NCI-H1417 treated with DMSO at 0.1 percent for 48 hours (cell line): ENCODE results near the gene STX12.
A peak's percentile ranks its signal among the peaks of the same experiment; 100 is the strongest.
"Not testable (repeated sequence)": the region's sequence is repeated elsewhere in the genome, so short reads cannot be mapped to it uniquely, and the experiment has no call there.

ENCODE experiments used
- DNase-seq: peaks from one replicate; lab custom pipeline; 2025; lab: John Stamatoyannopoulos, UW

Gene STX12

GRCh38 chr1:27830621-27831440 is 57.8 kb downstream of the STX12 start, which contains the start of gene PPP1R8:
Gene PPP1R8, plus strand, starts transcription at chr1:27830782. Its CDS starts 54 bp downstream, at chr1:27830836.
- DNase-seq: peak; percentile 85

DNA sequence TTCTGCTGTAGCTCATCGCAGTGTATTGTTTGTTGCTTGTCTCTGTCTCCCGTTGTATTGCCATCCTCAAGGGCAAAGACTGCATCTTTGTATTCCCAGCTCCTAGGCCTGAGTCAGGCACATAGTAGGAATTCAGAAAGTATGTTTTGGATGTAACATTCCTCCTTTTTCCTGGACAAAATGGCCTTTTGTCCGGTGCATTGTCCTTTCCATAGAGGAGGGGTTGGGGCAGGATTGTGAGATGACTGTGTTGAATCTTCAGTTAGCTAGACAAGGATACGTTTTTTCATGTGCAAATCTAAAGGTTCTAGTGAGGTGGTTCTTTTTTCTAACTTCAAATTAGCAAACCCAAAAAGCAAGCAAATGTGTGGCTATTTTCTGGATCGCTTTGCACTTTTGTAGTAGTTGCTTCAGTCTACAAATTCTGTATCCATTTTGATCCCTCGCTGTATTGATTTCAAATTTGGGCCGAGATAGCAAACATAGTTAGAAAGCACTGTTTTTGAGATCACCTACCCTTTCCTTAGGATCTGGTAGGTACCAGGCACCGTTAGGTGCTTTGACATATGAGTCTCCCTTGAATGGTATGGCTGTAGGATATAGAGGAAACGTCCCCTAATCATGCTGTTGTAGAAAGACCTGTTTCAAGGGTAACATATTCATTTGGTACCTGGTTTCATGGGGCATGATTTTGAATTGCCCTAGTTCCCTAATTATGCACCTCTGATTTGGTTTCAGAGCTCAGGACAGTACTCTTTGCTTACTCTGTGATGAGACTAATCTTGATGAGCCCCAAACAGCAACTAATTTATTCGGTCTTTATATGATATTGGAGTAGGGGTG is 58.8 kb downstream of the STX12 start:
- no peak for DNase-seq

- DNase-seq: no peak
These were observed 59.7 kb downstream of the STX12 start for GRCh38 chr1:27832762-27833161.

GRCh38 chr1:27833470-27833869 is 60.5 kb downstream of the STX12 start:
- no peak for DNase-seq

- no peak for DNase-seq
These were observed 62.0 kb downstream of the STX12 start for GRCh38 chr1:27835046-27835445.

DNA sequence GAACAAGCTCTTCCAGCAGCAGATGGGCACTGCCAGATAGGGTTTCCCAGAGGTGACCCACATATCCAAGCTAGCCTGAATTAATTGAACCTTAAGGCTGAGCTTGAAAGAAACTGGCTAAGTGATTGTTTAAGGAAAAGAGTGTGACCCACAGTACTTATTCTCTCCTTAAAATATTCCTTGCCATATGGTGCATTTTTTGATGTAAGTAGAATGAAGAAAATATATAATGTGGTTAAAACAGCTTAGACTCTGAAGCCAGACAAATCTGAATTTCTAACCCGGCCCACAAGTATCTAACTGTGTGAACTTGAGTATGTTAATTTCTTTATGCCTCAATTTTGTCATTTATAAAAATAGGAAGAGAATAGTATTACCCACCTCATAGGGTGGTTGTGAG is 62.5 kb downstream of the STX12 start:
- DNase-seq: no peak

DNA sequence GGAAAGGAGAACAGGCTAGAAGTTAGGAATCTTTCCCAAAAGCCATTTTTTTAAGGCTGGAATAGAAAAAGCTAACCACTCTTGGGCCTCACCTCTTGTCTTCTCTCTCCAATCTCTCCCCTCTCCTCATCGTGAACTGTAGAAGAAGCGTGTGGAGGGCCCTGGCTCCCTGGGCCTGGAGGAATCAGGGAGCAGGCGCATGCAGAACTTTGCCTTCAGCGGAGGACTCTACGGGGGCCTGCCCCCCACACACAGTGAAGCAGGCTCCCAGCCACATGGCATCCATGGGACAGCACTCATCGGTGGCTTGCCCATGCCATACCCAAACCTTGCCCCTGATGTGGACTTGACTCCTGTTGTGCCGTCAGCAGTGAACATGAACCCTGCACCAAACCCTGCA is 76.9 kb downstream of the STX12 start:
- no peak for DNase-seq

DNA sequence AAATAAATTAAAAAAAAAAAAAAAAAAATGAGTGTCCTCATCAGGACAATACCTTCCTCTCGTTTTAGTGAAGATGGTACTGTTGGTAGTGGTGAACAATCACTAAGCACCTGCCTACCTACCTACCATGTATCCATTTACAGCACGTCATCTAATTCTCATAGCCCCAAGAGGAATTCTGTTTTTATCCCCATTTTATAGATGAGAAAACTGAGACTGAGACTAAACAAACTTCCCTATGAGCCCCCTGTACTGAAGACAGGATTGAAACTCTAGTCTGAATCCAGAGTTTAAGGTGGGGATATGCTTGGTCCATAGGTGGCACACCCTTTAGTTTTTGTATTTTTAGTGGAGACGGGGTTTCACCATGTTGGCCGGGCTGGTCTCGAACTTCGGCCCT is 82.1 kb downstream of the STX12 start:
- no peak for DNase-seq

DNA sequence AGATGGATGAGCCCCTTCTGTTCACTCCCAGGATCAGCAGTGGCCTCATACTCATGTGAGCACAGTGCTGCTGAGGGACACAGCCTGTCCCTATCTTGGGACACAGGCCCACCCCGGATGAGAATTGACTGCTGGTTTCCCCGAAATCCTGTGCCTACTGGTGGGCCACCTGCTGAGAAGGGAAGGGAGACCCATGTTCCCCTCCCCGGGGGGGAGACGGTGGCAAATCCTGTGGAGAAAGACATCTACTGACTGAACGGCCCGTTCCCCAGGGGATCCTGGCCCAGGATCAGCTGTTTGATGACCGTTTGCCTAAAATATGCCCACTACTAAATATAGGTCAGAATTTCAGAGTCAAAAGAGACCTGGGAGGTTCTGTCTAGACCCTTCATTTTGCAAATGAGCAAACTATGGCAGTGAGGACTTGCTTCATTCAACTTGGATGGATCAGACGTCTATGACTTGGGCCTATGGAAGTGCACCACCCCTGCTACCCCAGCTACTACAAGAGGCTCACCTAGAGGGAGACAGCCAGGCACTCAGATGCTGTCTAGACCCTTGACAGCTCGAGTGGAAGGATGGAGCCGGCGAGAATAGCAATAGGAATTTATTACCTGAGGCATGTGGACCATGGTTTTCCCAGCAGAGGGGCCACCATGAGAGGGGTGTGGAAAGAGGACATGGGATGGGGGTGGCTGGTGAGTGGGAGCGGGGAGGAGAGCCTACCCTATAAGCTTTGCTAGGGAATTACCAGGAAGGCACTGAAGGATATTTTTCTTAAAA is 83.7 kb downstream of the STX12 start:
- DNase-seq: no peak

GRCh38 chr1:27857552-27857951 is 84.5 kb downstream of the STX12 start:
- DNase-seq: not testable (repeated sequence)

- no peak for DNase-seq
These were observed 85.3 kb downstream of the STX12 start for GRCh38 chr1:27858072-27858948.

DNA sequence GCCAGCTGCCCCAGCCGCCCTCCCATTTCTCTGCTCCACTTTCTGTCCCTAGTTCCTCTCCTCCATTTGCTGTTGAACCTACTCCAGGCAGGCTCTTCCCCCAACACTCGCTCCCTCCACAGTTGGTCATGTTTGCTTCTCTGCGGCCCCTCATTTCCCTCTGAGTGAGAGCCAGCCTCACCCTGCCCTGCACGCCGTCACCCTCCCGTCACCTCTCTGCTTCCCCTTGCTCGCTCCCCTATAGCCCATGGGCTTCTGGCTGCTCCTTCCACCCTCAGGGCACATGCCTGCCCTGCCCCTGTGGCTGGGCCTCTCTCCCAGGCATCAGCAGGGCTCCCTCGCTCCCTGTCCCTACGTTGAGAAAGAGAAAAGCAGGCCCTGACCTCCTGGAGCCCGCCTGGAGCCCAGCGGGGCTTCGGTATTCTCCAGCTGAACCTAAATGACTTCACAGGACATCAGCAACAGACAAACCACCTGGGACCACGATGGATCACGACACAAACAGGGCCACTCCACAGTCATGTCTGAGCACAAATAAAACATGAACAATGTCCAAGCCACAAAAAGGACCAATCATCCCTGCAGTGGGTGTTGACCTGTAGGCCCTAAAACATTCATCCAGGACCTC is 86.0 kb downstream of the STX12 start:
- DNase-seq: no peak

GRCh38 chr1:27861436-27861835 is 88.4 kb downstream of the STX12 start:
- no peak for DNase-seq

DNA sequence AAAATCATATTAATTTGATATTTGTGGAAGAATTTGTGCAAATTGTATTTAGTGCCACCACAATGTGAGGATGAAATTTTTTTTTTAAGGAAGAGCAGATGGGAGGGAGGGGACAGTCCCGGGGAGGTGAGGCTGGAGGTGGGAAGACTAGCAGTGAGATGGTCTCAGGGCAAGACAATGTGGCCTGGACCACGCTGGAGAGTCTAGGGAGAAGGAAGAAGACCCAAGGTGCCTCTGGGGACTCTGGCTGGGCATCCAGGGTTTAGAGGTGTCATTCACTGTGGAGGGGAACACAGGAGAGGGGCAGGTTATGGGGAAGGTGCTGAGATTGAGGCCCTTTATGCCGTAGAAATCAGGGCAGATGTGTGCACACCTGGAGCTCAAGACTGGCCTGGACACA is 89.0 kb downstream of the STX12 start:
- DNase-seq: no peak

- no peak for DNase-seq
These were observed 89.9 kb downstream of the STX12 start for GRCh38 chr1:27862671-27863537.

GRCh38 chr1:27863538-27863915 is 90.5 kb downstream of the STX12 start:
- DNase-seq: no peak

DNA sequence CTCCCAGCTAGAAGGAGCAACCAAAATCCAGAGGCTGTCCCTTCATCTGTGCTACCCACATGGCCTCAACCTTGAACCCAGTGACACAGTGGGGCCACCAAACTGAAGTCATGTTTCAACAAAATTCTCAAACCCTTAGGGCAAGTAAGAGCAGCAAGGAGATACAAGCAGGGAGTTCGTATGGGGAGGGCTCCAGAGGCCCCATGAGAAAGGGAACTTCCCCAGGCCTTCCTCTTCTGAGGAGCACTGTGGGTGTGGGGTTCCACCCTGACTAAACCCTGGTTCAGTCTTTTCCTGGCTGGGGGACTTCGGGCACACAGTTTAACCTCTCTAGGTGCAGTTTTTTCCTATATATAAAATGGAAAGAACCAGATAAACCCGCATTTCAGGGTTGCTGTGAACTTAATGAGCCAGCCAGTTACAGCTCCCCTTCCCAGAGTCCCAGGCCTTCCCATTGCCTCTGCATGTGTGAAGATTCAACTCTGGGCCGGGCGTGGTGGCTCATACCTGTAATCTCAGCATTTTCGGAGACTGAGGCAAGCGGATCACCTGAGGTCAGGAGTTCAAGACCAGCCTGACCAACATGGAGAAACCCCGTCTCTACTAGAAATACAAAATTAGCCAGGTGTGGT is 91.4 kb downstream of the STX12 start:
- DNase-seq: no peak

DNA sequence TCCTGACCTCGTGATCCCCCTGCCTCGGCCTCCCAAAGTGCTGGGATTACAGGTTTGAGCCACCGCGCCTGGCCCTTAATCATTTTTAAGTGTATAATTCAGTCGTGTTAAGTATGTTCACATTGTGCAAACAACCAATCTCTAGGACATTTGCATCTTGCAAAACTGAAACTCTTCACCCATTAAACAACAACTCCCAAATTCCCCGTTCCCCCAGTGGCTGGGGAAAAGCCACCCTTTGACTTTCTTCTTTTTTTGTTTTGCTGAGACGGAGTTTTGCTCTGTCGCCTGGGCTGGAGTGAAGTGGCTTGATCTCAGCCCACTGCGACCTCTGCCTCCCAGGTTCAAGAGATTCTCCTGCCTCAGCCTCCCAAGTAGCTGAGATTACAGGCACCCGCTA is 92.8 kb downstream of the STX12 start:
- no peak for DNase-seq

GRCh38 chr1:27868556-27868931 is 95.5 kb downstream of the STX12 start:
- no peak for DNase-seq
